K562 (cell line): ENCODE results near the gene ZCCHC14. TPM values are rescaled to one million over a fixed set of nuclear protein-coding genes. Genes with fewer than 3 reads are reported as not detected.

ENCODE experiments used
- CBFB ChIP-seq: sonication (generic); formaldehyde crosslinking; IDR thresholded peaks from 2 replicates; pipeline ENCODE4 v1.4.0; 2020; ENCODE audit warnings: mild to moderate bottlenecking, missing genetic modification reagents
- CREB1 ChIP-seq, 2 experiments: sonication (generic) in 1 of 2; formaldehyde crosslinking in 1 of 2; IDR thresholded peaks; 2 replicates each; pipeline versions ENCODE4 v1.6.1 to v1.8.0; 2012 to 2022; ENCODE audit warnings: inconsistent platforms in 1 of 2, mild to moderate bottlenecking in 1 of 2, missing genetic modification reagents in 1 of 2, moderate library complexity in 1 of 2
- E2F8 ChIP-seq: fragments of 450-650 bp; IDR thresholded peaks from 2 replicates; pipeline ENCODE4 v1.7.1; 2018; ENCODE audit warnings: mild to moderate bottlenecking, low read depth; ENCODE audit not compliant: partially characterized antibody
- ETV1 ChIP-seq: fragments of 450-650 bp; conservative IDR thresholded peaks from 2 replicates; pipeline ENCODE4 v1.6.1; 2016; ENCODE audit warnings: missing genetic modification characterization, control low read depth, low read depth, missing compliant biosample characterization
- HDGF ChIP-seq: fragments of 450-650 bp; IDR thresholded peaks from 2 replicates; pipeline ENCODE4 v1.6.1; 2016
- MBD2 ChIP-seq: sonication (generic); IDR thresholded peaks from 2 replicates; pipeline ENCODE4 v1.6.1; 2016; ENCODE audit warnings: low read depth, borderline replicate concordance
- MXI1 ChIP-seq: IDR thresholded peaks from 2 replicates; pipeline ENCODE4 v1.6.1; 2011; ENCODE audit warnings: low read depth, mild to moderate bottlenecking, improper control_type of control experiment, low read length
- SMARCA4 ChIP-seq: fragments of 450-650 bp; IDR thresholded peaks from 2 replicates; pipeline ENCODE4 v1.6.1; 2016
- SRSF3 ChIP-seq: fragments of 200-400 bp; formaldehyde crosslinking; IDR thresholded peaks from 2 replicates; pipeline ENCODE4 v1.6.1; 2016; ENCODE audit warnings: mild to moderate bottlenecking, low read length, moderate library complexity; ENCODE audit not compliant: insufficient read depth
- TOE1 ChIP-seq, 2 experiments: fragments of 450-650 bp in 1 of 2; sonication (generic) in 1 of 2; formaldehyde crosslinking in 1 of 2; IDR thresholded peaks; 2 replicates each; pipeline versions ENCODE4 v1.7.1 to v1.8.0; 2016 to 2022; ENCODE audit warnings: borderline replicate concordance in 2 of 2, mild to moderate bottlenecking in 2 of 2, antibody characterized with exemption in 1 of 2, inconsistent platforms in 1 of 2, low read depth in 1 of 2, missing genetic modification reagents in 1 of 2, moderate library complexity in 1 of 2
- XRCC4 ChIP-seq: IDR thresholded peaks from one replicate; pipeline ENCODE4 v1.6.1; 2011; ENCODE audit not compliant: insufficient read depth, insufficient read length; ENCODE audit errors: extremely low read depth
- ZNF592 ChIP-seq: fragments of 450-650 bp; IDR thresholded peaks from 2 replicates; pipeline ENCODE4 v1.6.1; 2017; ENCODE audit warnings: antibody characterized with exemption, mild to moderate bottlenecking
- polyA plus RNA-seq, 8 experiments: library from polyadenylated mRNA; depleted of rRNA in 4 of 8; stranded (reverse) in 5 of 8; unstranded in 3 of 8; fragments of >200 nt; fragmentation: Nextera tagmentation in 2 of 8; fragmentation: Illumina TruSeq in 1 of 8; extraction: Ambion mirVana in 2 of 8; extraction: Trizol in 1 of 8; gene quantifications; 2 replicates each; pipeline versions ENCODE4 v1.2.1 to v1.2.3, GENCODE V29; 2011 to 2014; ENCODE audit warnings: inconsistent platforms in 1 of 8, missing spikeins in 1 of 8
- total RNA-seq, 7 experiments: library from RNA; depleted of rRNA in 6 of 7; stranded (reverse); fragments of >200 nt in 6 of 7; fragmentation: Illumina TruSeq in 2 of 7; extraction: Trizol in 2 of 7; gene quantifications; 2 replicates each; pipeline versions ENCODE4 v1.2.1 to v1.2.3, GENCODE V29; 2011 to 2021; ENCODE audit warnings: low replicate concordance in 1 of 7
- TF ChIP-seq, protein P1 (sequence below): fragments of 450-650 bp; IDR thresholded peaks from 2 replicates; pipeline ENCODE4 v1.6.1; 2016; ENCODE audit warnings: antibody characterized with exemption
- TF ChIP-seq, protein P2 (sequence below): fragments of 450-650 bp; IDR thresholded peaks from 2 replicates; pipeline ENCODE4 v1.6.1; 2017; ENCODE audit warnings: mild to moderate bottlenecking, moderate library complexity
- TF ChIP-seq, protein P3 (sequence below): sonication (generic); formaldehyde crosslinking; IDR thresholded peaks from 2 replicates; pipeline ENCODE4 v1.8.0; 2022; ENCODE audit warnings: mild to moderate bottlenecking, missing genetic modification reagents, borderline replicate concordance

Gene ZCCHC14
- total and polyA plus RNA-seq, 9 of the 15 experiments (the other 6 are each of a cell fraction or from before 2014, with no cell fraction given): 1.5 to 12.4 (median 2.9) TPM

GRCh38 chr16:87464691-87465300 is 28.0 kb downstream of the ZCCHC14 start (continued):
- TF ChIP-seq E2F8 (no peak), CREB1 (IDR thresholded peaks at IDR 0.05) (no peak), CREB1 (CRISPR knock-in tag; IDR thresholded peaks at IDR 0.05) (no peak), MBD2 (no peak), SRSF3 (no peak), CBFB (CRISPR knock-in tag) (no peak), ZNF592 (peak; percentile 60), SMARCA4 (peak; percentile 59), ETV1 (tag) (no peak), XRCC4 (no peak), HDGF (peak; percentile 88), TOE1 (IDR thresholded peaks at IDR 0.05; ENCODE audit: borderline replicate concordance) (peak; percentile 77), TOE1 (CRISPR knock-in tag; IDR thresholded peaks at IDR 0.05; ENCODE audit: borderline replicate concordance, low read depth) (no peak), MXI1 (no peak)
- TF ChIP-seq, protein P1, sequence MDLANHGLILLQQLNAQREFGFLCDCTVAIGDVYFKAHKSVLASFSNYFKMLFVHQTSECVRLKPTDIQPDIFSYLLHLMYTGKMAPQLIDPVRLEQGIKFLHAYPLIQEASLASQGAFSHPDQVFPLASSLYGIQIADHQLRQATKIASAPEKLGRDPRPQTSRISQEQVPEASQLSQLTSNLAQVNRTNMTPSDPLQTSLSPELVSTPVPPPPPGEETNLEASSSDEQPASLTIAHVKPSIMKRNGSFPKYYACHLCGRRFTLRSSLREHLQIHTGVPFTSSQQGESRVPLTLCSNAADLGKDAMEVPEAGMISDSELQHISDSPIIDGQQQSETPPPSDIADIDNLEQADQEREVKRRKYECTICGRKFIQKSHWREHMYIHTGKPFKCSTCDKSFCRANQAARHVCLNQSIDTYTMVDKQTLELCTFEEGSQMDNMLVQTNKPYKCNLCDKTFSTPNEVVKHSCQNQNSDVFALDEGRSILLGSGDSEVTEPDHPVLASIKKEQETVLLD: no peak
- TF ChIP-seq, protein P2, sequence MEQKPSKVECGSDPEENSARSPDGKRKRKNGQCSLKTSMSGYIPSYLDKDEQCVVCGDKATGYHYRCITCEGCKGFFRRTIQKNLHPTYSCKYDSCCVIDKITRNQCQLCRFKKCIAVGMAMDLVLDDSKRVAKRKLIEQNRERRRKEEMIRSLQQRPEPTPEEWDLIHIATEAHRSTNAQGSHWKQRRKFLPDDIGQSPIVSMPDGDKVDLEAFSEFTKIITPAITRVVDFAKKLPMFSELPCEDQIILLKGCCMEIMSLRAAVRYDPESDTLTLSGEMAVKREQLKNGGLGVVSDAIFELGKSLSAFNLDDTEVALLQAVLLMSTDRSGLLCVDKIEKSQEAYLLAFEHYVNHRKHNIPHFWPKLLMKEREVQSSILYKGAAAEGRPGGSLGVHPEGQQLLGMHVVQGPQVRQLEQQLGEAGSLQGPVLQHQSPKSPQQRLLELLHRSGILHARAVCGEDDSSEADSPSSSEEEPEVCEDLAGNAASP: no peak
- TF ChIP-seq, protein P3, sequence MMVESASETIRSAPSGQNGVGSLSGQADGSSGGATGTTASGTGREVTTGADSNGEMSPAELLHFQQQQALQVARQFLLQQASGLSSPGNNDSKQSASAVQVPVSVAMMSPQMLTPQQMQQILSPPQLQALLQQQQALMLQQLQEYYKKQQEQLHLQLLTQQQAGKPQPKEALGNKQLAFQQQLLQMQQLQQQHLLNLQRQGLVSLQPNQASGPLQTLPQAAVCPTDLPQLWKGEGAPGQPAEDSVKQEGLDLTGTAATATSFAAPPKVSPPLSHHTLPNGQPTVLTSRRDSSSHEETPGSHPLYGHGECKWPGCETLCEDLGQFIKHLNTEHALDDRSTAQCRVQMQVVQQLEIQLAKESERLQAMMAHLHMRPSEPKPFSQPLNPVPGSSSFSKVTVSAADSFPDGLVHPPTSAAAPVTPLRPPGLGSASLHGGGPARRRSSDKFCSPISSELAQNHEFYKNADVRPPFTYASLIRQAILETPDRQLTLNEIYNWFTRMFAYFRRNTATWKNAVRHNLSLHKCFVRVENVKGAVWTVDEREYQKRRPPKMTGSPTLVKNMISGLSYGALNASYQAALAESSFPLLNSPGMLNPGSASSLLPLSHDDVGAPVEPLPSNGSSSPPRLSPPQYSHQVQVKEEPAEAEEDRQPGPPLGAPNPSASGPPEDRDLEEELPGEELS (CRISPR knock-in tag): no peak
